ENCODE measurements around the gene EFEMP1.
"Not testable (repeated sequence)": the region's sequence is repeated elsewhere in the genome, so short reads cannot be mapped to it uniquely, and the experiment has no call there.

The EFEMP1 gene

GRCh38 chr2:55865096-55865835 is 58.3 kb downstream of the EFEMP1 start:
- no peak for DNase-seq

DNA sequence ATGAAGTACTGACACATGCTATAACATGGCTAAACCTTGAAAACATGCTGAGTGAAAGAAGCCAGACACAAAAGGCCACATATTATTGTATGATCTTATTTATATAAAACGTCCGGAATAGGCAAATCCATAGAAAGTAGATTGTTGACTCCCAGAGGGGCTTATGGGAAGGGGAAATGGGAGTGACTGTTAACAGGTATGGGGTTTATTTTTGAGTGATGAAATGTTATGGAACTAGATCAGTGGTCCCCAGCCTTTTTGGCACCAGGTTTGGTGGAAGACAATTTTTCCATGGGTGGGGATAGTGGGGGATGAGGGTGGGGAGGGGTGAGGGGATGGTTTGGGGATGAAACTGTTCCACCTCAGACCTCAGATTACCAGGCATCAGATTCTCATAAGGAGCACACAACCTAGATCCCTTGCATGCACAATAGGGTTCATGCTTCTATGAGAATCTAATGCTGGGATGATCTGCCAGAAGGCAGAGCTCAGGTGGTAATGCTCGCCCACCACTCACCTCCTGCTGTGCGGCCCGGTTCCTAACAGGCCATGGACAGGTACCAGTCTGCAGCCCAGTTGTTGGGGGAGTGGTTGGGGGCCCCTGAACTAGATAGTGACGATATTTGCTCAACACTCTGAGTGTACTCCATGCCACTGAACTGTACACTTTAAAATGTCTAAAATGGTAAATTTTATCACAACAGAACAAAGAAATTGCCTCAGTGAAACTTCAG is 59.1 kb downstream of the EFEMP1 start:
- DNase-seq: no peak

DNA sequence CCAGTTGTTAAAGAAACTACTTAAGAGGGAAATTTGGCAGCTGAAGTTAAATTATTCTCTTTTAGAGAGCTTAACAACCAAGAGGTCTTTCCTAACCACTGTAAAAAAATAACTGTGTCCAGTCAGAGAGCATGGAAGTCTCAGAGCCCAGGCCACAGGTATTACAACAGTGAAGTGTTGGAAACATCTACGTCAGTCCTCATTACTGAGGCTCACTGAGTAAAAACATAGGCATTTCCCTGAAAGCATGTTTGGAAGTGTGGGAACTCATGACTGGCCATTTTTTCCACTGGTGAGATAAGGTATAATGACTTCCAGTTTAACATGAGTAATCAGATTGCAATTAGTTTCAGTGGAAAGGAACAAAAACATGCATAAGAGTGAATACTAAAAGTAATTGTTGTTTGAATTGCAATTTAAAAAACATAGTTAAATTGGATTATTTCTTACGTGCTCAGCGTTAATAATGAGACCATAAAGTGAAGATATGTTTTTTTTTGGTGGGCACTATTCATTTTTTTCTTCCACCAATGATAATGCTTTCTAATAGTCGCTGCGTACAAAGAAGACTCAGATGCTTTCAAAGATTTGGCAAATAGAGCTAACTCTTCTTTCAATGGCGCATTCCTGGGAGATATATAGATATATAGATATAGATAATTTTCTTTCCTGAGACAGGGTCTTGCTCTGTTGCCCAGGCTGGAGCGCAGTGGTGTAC is 60.8 kb downstream of the EFEMP1 start:
- DNase-seq: no peak

GRCh38 chr2:55862246-55862645 is 61.3 kb downstream of the EFEMP1 start:
- DNase-seq: no peak

GRCh38 chr2:55861733-55862132 is 61.8 kb downstream of the EFEMP1 start:
- DNase-seq: no peak

GRCh38 chr2:55860832-55861231 is 62.8 kb downstream of the EFEMP1 start:
- no peak for DNase-seq

GRCh38 chr2:55859875-55860274 is 63.7 kb downstream of the EFEMP1 start:
- no peak for DNase-seq

GRCh38 chr2:55857766-55858165 is 65.8 kb downstream of the EFEMP1 start:
- DNase-seq: no peak

- DNase-seq: no peak
Observed at GRCh38 chr2:55856936-55857335, 66.6 kb downstream of the EFEMP1 start.

DNA sequence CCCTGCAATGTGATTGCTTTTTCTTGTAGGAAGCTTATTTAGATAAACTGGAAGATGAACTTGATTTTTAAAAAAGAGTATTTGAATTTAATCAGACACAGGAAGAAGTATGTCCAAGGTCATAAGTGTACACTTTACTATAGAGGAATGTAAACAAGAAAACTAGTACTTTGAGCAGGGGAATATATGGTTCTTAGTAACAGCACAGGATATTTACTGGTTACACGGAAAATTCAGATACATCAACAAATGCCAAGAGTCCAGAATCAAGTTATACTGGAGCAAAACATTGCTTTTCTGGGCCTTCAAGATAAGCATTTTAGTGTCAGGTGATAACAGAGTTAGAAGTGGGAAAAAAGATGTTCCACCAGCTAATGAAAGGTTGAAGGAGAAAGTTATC is 75.5 kb downstream of the EFEMP1 start:
- DNase-seq: no peak

- DNase-seq: no peak
Observed at GRCh38 chr2:55846426-55846825, 77.2 kb downstream of the EFEMP1 start.

DNA sequence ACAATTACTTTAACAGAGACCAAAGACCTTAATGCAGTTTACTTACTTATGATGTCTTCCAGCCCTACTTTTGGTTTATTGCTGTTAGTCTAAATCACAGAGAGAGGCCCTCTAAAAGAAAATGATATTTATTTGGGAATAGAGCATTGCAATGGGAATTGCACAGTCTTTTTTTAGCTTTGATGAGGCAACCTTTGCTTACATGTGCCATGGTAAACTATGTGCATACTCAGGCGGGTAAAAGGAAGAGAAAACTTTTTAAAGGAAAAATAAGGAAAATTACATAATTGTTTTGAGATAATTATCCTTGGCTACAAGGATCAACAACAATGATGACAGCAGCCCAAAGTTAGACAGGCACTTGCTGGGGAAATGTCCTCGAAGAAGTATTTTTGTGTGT is 78.6 kb downstream of the EFEMP1 start:
- no peak for DNase-seq

GRCh38 chr2:55843994-55844345 is 79.6 kb downstream of the EFEMP1 start:
- DNase-seq: no peak

DNA sequence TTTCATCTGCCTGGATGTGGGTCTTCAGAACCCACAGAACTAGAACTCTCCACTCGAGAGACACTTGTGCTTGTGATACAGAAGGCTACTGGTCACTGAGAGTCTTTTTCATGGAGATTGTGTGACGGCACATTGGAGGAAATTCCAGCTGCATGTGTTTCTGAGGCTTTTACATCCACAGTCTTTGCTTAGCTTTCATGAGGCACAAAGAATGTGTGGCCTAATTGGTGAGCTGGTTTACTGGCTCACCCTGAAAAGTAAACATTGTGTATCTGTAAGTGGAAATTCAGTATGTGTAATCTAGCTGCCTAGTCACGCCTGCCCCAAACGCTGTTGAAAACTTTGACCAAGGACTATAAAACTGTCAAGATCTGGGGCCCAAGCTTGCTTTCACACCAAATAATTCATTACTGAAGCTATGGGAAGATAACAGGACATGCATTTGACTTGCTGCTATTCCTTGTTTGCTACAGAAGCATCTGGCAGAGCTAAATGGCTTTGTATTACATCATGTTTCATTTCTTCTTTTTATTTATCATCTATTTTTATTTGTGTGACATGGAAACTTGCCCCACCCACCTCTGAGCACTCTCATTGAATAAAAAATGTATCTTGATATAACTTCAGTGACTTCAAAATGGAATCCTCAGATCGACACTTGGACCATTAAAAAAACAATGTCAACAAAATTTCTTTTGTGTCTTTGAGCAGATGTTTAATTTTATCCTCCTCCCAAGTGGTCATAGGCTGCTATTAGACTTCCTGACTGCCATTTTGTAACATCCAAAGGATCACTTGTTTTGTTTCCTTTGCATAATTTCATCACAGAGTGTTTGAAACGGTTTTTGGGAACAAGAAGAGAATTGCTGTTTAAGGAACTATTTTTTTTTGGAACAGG is 80.2 kb downstream of the EFEMP1 start:
- peak; percentile 40 for DNase-seq

DNA sequence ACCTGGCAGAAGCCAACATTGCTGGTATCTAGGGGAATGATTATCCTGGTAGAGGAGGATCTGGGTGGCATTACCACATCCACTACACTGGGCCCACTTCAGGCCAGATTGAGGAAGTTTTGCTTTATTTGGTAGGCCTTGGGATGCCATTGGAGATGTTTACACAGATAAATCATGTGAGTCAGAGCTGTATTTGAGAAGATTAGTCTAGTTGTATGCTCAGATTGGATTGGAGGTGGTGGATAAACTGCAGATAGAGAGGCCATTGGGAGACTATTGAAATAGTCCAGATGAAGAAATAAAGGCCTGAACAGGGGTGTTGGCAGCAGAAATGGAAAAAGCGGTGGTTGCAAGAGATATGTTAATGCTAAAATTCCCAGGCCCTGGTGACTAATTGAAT is 81.5 kb downstream of the EFEMP1 start:
- no peak for DNase-seq

- no peak for DNase-seq
Observed at GRCh38 chr2:55840460-55840859, 83.1 kb downstream of the EFEMP1 start.

- peak; percentile 13 for DNase-seq
Observed at GRCh38 chr2:55839182-55839819, 84.3 kb downstream of the EFEMP1 start.

GRCh38 chr2:55838653-55839052 is 84.9 kb downstream of the EFEMP1 start:
- no peak for DNase-seq

DNA sequence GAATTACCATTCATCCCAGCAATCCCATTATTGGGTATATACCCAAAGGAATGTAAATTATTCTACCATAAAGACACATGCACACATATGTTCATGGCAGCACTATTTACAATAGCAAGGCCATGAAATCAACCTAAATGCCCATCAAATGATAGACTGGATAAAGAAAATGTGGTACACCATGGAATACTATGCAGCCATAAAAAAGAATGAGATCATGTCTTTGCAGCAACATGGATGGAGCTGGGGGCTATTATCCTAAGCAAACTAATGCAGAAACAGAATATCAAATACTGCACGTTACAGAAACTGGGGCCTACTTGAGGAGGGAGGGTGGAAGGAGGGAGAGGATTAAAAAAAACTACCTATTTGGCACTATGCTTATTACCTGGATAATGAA is 85.5 kb downstream of the EFEMP1 start:
- DNase-seq: not testable (repeated sequence)

DNA sequence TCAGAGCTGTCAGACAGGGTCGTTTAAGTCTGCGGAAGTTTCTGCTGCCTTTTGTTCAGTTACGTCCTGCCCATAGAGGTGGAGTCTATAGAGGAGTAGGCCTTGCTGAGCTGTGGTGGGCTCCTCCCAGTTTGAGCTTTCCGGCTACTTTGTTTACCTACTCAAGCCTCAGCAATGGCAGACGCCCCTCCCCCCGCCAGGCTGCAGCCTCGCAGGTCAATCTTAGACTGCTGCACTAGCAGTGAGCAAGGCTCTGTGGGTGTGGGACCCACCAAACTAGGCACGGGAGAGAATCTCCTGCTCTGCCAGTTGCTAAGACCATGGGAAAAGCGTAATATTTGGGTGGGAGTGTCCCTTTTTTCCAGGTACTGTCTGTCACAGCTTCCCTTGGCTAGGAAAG is 86.5 kb downstream of the EFEMP1 start:
- no peak for DNase-seq

DNA sequence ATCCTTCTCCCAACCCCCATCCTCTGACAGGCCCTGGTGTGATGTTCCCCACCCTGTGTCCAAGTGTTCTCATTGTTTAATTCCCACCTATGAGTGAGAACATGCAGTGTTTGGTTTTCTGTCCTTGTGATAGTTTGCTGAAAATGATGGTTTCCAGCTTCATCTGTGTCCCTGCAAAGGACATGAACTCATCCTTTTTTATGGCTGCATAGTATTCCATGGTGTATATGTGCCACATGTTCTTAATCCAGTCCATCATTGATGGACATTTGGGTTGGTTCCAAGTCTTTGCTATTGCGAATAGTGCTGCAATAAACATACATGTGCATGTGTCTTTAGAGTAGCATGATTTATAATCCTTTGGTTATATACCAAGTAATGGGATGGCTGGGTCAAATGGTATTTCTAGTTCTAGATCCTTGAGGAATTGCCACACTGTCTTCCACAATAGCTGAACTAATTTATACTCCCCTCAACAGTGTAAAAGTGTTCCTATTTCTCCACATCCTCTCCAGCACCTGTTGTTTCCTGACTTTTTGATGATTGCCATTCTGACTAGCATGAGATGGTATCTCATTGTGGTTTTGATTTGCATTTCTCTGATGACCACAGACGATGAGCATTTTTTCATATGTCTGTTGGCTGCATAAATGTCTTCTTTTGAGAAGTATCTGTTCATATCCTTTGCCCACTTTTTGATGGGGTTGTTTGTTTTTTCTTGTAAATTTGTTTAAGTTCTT is 91.7 kb downstream of the EFEMP1 start:
- not testable (repeated sequence) for DNase-seq

Measured in right kidney (tissue), 1 donor.